ENCODE measurements around the gene IFT25. TPM values are rescaled to one million over a fixed set of nuclear protein-coding genes. Genes with fewer than 3 reads are reported as not detected.
A peak's percentile ranks its signal among the peaks of the same experiment; 100 is the strongest.
"Not testable (repeated sequence)": the region's sequence is repeated elsewhere in the genome, so short reads cannot be mapped to it uniquely, and the experiment has no call there.

IFT25 gene
- total RNA-seq, 2 donors from 2014 or later, result 34.8 to 56.7 TPM

DNA sequence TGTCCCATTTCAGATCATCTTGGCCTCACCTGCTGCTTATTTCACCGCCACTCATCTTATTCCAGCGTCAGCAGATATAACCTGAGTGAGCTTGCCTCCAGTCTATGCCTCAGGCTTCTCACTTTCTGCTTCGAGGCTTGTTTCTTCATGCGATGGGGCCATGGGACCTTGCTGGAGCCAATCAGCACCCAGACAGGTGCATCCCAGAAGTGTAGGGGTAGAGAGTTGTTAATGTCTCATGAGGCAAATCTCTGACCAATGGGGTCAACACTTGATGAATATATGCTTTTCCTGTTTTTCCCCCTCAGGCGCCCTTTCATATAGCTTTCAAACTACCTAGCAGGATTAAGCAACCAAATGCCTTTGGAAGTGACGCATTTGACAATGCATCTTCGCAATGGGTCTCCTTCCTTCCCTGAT, 55.0 kb downstream of the IFT25 start:
- H3K36me3 Mint-ChIP-seq (ENCODE audit: low read depth), result peaks cover 17% of the 10 kb centered on the region
- no peak overlapping the region for H3K27ac Mint-ChIP-seq
- H3K36me3 ChIP-seq (ENCODE audit: control insufficient read depth, insufficient read depth, low read length), result no peaks in the 10 kb centered on the region
- no peak overlapping the region for H3K9ac ChIP-seq (ENCODE audit: extremely low read depth, low read length, poor library complexity, severe bottlenecking)
- H3K4me3 Mint-ChIP-seq, result peak overlapping the region; percentile 89
- H3K27me3 Mint-ChIP-seq (ENCODE audit: insufficient read depth), result peaks cover 5% of the 10 kb centered on the region
- H3K4me3 ChIP-seq (ENCODE audit: low read length), result peak overlapping the region; percentile 96
- TF ChIP-seq, protein P1, sequence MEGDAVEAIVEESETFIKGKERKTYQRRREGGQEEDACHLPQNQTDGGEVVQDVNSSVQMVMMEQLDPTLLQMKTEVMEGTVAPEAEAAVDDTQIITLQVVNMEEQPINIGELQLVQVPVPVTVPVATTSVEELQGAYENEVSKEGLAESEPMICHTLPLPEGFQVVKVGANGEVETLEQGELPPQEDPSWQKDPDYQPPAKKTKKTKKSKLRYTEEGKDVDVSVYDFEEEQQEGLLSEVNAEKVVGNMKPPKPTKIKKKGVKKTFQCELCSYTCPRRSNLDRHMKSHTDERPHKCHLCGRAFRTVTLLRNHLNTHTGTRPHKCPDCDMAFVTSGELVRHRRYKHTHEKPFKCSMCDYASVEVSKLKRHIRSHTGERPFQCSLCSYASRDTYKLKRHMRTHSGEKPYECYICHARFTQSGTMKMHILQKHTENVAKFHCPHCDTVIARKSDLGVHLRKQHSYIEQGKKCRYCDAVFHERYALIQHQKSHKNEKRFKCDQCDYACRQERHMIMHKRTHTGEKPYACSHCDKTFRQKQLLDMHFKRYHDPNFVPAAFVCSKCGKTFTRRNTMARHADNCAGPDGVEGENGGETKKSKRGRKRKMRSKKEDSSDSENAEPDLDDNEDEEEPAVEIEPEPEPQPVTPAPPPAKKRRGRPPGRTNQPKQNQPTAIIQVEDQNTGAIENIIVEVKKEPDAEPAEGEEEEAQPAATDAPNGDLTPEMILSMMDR (conservative IDR thresholded peaks at IDR 0.05), result no peak
- no peak overlapping the region for H3K27ac ChIP-seq (ENCODE audit: low read depth, low read length)
- DNase-seq, result peak; percentile 49
- H3K4me1 Mint-ChIP-seq, result peaks cover 26% of the 10 kb centered on the region
- WGBS, 2 experiments (ENCODE audit: insufficient coverage in 1 of 2, insufficient read length in 1 of 2), result 92 to 98% methylated on average over 7 of the region's 7 CpGs
- no peaks in the 10 kb centered on the region for H3K9me3 Mint-ChIP-seq
- H3K9me3 ChIP-seq (ENCODE audit: control insufficient read depth, low read length), result no peaks in the 10 kb centered on the region
- no peaks in the 10 kb centered on the region for H3K27me3 ChIP-seq (ENCODE audit: control insufficient read depth, insufficient read depth, low read length, poor library complexity, severe bottlenecking)
- peaks cover 12% of the 10 kb centered on the region for H3K4me1 ChIP-seq (ENCODE audit: control insufficient read depth, insufficient read depth, low read length)

DNA sequence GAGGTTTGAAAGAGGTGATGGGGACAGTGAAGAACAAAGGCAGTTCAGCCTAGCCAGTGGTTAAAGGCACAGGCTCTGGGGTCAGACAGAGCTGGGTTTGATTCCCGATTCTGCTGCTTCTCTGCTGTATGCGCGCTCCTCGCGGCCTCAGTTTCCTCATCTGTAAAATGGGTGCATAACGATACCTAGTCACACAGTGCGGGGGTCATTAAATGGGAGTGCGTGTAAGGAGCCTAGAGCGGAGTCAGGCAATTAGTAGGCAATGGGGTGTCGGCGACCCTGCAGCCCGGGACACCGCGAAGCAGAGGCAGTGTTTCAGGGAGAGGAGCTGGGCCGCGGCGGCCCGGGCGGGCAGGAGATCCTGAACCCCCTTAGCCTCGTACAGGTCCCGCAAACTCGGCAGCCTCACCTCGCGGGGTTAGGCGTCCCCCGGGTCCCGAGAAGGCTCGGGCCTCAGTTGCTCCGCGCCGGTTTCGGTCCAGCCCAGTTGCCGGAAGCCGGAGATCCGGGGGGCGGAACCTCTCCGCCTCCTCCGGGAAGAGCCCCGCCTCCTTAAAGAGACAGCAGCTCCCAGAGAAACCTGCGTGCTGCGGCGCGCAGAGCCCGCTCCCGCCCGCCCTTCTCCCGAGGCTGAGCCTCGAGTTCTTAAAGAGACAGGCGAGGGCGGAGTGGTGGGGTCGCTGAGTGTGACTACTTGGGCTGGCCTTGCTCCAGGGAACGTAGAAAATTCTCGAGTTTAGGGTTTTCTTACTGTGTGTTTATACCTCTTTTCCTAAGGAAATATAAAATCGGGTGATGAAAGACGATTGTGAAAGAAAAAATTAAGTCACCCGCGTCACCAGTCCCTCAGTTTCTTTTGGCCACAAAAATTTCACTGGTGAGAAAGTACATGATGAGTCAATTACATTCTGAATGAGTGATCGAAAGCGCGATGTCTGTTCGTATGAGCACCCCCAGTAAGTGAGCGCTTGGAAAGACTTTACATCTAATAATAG, 55.9 kb downstream of the IFT25 start, which contains the start of gene YIPF1:
TSS of gene YIPF1 (minus strand) at position 494 of the 995 bp plus-strand sequence. CDS start 860 bp downstream, outside the sequence.
- WGBS, 2 experiments (ENCODE audit: insufficient coverage in 1 of 2, insufficient read length in 1 of 2), result 4 to 8% methylated on average over 40 to 62 of the region's 62 CpGs
- Histone ChIP-seq H3K27me3 (ENCODE audit: control insufficient read depth, insufficient read depth, low read length, poor library complexity, severe bottlenecking) (no peaks in the 10 kb centered on the region), H3K9ac (ENCODE audit: extremely low read depth, low read length, poor library complexity, severe bottlenecking) (peak within 1 kb of the TSS; percentile 39), H3K4me1 (ENCODE audit: control insufficient read depth, insufficient read depth, low read length) (peaks cover 12% of the 10 kb centered on the region), H3K36me3 (ENCODE audit: control insufficient read depth, insufficient read depth, low read length) (no peaks in the 10 kb centered on the region), H3K9me3 (ENCODE audit: control insufficient read depth, low read length) (no peaks in the 10 kb centered on the region), H3K4me3 (ENCODE audit: low read length) (peak within 1 kb of the TSS; percentile 96), H3K27ac (ENCODE audit: low read depth, low read length) (no peak within 1 kb of the TSS)
- Mint-ChIP-seq H3K27ac (peak within 1 kb of the TSS; percentile 83), H3K9me3 (no peaks in the 10 kb centered on the region), H3K36me3 (ENCODE audit: low read depth) (peaks cover 18% of the 10 kb centered on the region), H3K27me3 (ENCODE audit: insufficient read depth) (no peaks in the 10 kb centered on the region), H3K4me3 (peak within 1 kb of the TSS; percentile 89), H3K4me1 (peaks cover 26% of the 10 kb centered on the region)
- TF ChIP-seq, protein P1 (conservative IDR thresholded peaks at IDR 0.05), result no peak
- DNase-seq, result peak; percentile 95

DNA sequence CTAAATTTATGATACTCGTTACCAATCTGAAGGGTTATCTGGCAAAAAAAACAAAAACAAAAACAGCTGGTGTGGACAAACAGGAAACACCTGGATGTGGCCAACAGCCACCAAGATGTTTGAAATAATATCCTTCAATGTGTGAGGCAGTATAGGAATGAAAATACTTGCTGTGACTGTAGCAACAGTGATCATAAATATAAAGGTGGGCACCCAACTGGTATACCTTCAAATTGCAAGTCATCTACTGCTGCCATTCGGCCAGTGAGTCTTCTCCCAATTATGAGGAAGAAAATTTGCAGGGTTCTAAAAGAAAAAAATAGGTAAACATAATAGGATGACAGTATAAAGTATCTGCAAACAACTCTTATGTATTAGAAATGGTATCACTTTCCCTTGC, 56.8 kb downstream of the IFT25 start:
- Histone ChIP-seq H3K36me3 (ENCODE audit: control insufficient read depth, insufficient read depth, low read length) (no peaks in the 10 kb centered on the region), H3K4me3 (ENCODE audit: low read length) (peak overlapping the region; percentile 96), H3K9me3 (ENCODE audit: control insufficient read depth, low read length) (no peaks in the 10 kb centered on the region), H3K4me1 (ENCODE audit: control insufficient read depth, insufficient read depth, low read length) (peaks cover 12% of the 10 kb centered on the region), H3K27ac (ENCODE audit: low read depth, low read length) (no peak overlapping the region), H3K27me3 (ENCODE audit: control insufficient read depth, insufficient read depth, low read length, poor library complexity, severe bottlenecking) (no peaks in the 10 kb centered on the region), H3K9ac (ENCODE audit: extremely low read depth, low read length, poor library complexity, severe bottlenecking) (peak overlapping the region; percentile 39)
- Mint-ChIP-seq H3K9me3 (no peaks in the 10 kb centered on the region), H3K4me3 (peak overlapping the region; percentile 89), H3K4me1 (peaks cover 23% of the 10 kb centered on the region), H3K27me3 (ENCODE audit: insufficient read depth) (no peaks in the 10 kb centered on the region), H3K36me3 (ENCODE audit: low read depth) (peaks cover 21% of the 10 kb centered on the region), H3K27ac (no peak overlapping the region)
- TF ChIP-seq, protein P1 (conservative IDR thresholded peaks at IDR 0.05), result no peak
- no peak for DNase-seq
- 87 to 100% methylated on average over 2 of the region's 2 CpGs for WGBS, 2 experiments (ENCODE audit: insufficient coverage in 1 of 2, insufficient read length in 1 of 2)

DNA sequence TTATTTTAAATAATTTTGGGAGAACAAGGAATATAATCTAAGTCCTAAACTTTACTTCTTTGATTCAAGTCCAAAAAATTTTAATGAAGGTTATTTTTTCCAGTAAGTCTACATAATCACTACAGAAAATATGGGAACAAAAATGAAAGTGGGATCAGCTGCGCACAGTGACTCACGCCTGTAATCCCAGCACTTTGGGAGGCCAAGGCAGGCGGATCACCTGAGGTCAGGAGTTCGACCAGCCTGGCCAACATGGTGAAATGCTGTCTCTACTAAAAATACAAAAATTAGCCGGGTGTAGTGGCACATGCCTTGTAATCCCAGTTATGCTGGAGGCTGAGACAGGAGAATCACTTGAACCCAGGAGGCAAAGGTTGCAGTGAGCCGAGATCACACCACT, 61.9 kb downstream of the IFT25 start:
- H3K9me3 Mint-ChIP-seq, result peaks cover 12% of the 10 kb centered on the region
- H3K36me3 ChIP-seq (ENCODE audit: control insufficient read depth, insufficient read depth, low read length), result peaks cover 18% of the 10 kb centered on the region
- not testable (repeated sequence) for H3K9me3 ChIP-seq (ENCODE audit: control insufficient read depth, low read length); H3K27ac ChIP-seq (ENCODE audit: low read depth, low read length); DNase-seq; H3K27ac Mint-ChIP-seq; H3K4me3 Mint-ChIP-seq; H3K4me3 ChIP-seq (ENCODE audit: low read length); H3K27me3 Mint-ChIP-seq (ENCODE audit: insufficient read depth); H3K27me3 ChIP-seq (ENCODE audit: control insufficient read depth, insufficient read depth, low read length, poor library complexity, severe bottlenecking); H3K9ac ChIP-seq (ENCODE audit: extremely low read depth, low read length, poor library complexity, severe bottlenecking); H3K4me1 ChIP-seq (ENCODE audit: control insufficient read depth, insufficient read depth, low read length)
- peaks cover 14% of the 10 kb centered on the region for H3K4me1 Mint-ChIP-seq
- H3K36me3 Mint-ChIP-seq (ENCODE audit: low read depth), result peaks cover 53% of the 10 kb centered on the region
- 90 to 94% methylated on average over 6 of the region's 6 CpGs for whole genome bisulfite sequencing, 2 experiments (ENCODE audit: insufficient coverage in 1 of 2, insufficient read length in 1 of 2)

DNA sequence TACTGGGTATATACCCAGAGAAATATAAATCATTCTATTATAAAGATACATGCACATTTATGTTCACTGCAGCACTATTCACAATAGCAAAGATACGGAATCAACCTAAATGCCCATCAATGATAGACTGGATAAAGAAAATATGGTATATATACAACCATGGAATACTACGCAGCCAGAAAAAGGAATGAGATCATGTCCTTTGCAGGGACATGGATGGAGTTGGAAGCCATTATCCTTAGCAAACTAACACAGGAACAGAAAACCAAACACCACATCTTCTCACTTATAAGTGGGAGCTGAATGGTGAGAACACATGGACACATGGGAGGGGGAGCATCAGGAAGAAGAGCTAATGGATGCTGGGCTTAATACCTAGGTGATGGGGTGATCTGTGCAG, 63.6 kb downstream of the IFT25 start:
- not testable (repeated sequence) for H3K4me3 ChIP-seq (ENCODE audit: low read length); H3K4me3 Mint-ChIP-seq; H3K4me1 ChIP-seq (ENCODE audit: control insufficient read depth, insufficient read depth, low read length); H3K9me3 ChIP-seq (ENCODE audit: control insufficient read depth, low read length); DNase-seq; H3K27ac Mint-ChIP-seq; H3K27me3 ChIP-seq (ENCODE audit: control insufficient read depth, insufficient read depth, low read length, poor library complexity, severe bottlenecking); H3K9ac ChIP-seq (ENCODE audit: extremely low read depth, low read length, poor library complexity, severe bottlenecking); H3K27me3 Mint-ChIP-seq (ENCODE audit: insufficient read depth); H3K27ac ChIP-seq (ENCODE audit: low read depth, low read length)
- H3K4me1 Mint-ChIP-seq, result peaks cover 14% of the 10 kb centered on the region
- peaks cover 12% of the 10 kb centered on the region for H3K9me3 Mint-ChIP-seq
- peaks cover 59% of the 10 kb centered on the region for H3K36me3 Mint-ChIP-seq (ENCODE audit: low read depth)
- peaks cover 33% of the 10 kb centered on the region for H3K36me3 ChIP-seq (ENCODE audit: control insufficient read depth, insufficient read depth, low read length)
- 93% methylated on average over 2 of the region's 2 CpGs; no CpG with 5 or more reads in 1 of the 2 experiments for WGBS, 2 experiments (ENCODE audit: insufficient coverage in 1 of 2, insufficient read length in 1 of 2)

Measured in endodermal cell (in vitro differentiated cells).